Urothelium cell line (cell line): ENCODE measurements around the gene N4BP2.

Source experiments
- DNase-seq: peaks from one replicate; pipeline ENCODE4 v3.0.0; 2011; ENCODE audit warnings: low spot score, mixed read lengths
- FAIRE-seq: peaks from 2 replicates; lab custom pipeline; 2011; peaks lifted over from hg19 to GRCh38; lab: Jason Lieb, UNC

The N4BP2 gene

GRCh38 chr4:40149960-40150385 lies 93.3 kb downstream of the N4BP2 start:
- FAIRE-seq: peak; percentile 17
- peak; percentile 74 for DNase-seq

- DNase-seq (no peak), FAIRE-seq (peak; percentile 40)
Observed at GRCh38 chr4:40150932-40151331, 94.3 kb downstream of the N4BP2 start.

- FAIRE-seq (no peak), DNase-seq (no peak)
Observed at GRCh38 chr4:40152637-40153036, 96.0 kb downstream of the N4BP2 start.

- FAIRE-seq (no peak), DNase-seq (no peak)
Observed at GRCh38 chr4:40157436-40157835, 100.8 kb downstream of the N4BP2 start.

- no peak for DNase-seq
- peak; percentile 76 for FAIRE-seq
Observed at GRCh38 chr4:40160258-40160657, 103.6 kb downstream of the N4BP2 start.

- no peak for FAIRE-seq
- DNase-seq: no peak
Observed at GRCh38 chr4:40164459-40164858, 107.8 kb downstream of the N4BP2 start.

GRCh38 chr4:40165916-40166315 lies 109.3 kb downstream of the N4BP2 start:
- FAIRE-seq (no peak), DNase-seq (no peak)

- DNase-seq (no peak), FAIRE-seq (no peak)
Observed at GRCh38 chr4:40168070-40168469, 111.4 kb downstream of the N4BP2 start.

- FAIRE-seq (peak; percentile 55), DNase-seq (no peak)
Observed at GRCh38 chr4:40170588-40170987, 113.9 kb downstream of the N4BP2 start.

GRCh38 chr4:40173470-40173875 lies 116.8 kb downstream of the N4BP2 start:
- DNase-seq (no peak), FAIRE-seq (no peak)

GRCh38 chr4:40176602-40177001 lies 120.0 kb downstream of the N4BP2 start:
- FAIRE-seq (no peak), DNase-seq (no peak)

- DNase-seq: no peak
- FAIRE-seq: no peak
Observed at GRCh38 chr4:40177591-40177990, 120.9 kb downstream of the N4BP2 start.

GRCh38 chr4:40178672-40179071 lies 122.0 kb downstream of the N4BP2 start:
- no peak for FAIRE-seq
- DNase-seq: no peak

- DNase-seq (no peak), FAIRE-seq (no peak)
Observed at GRCh38 chr4:40179360-40179759, 122.7 kb downstream of the N4BP2 start.

- FAIRE-seq: no peak
Observed at GRCh38 chr4:40180356-40180755, 123.7 kb downstream of the N4BP2 start.

GRCh38 chr4:40182001-40182400 lies 125.4 kb downstream of the N4BP2 start:
- DNase-seq (no peak), FAIRE-seq (no peak)

More at GRCh38 chr4:40180356-40180755, 123.7 kb downstream of the N4BP2 start:
- no peak for DNase-seq

- FAIRE-seq (no peak), DNase-seq (no peak)
Observed at GRCh38 chr4:40182954-40183353, 126.3 kb downstream of the N4BP2 start.

- DNase-seq: no peak
- FAIRE-seq: no peak
Observed at GRCh38 chr4:40183615-40184411, 127.2 kb downstream of the N4BP2 start.

- FAIRE-seq (no peak), DNase-seq (no peak)
Observed at GRCh38 chr4:40185830-40186664, 129.4 kb downstream of the N4BP2 start.

GRCh38 chr4:40186665-40187014 lies 130.0 kb downstream of the N4BP2 start:
- FAIRE-seq: no peak

GRCh38 chr4:40187386-40187906 lies 130.8 kb downstream of the N4BP2 start:
- no peak for DNase-seq
- FAIRE-seq: no peak

More at GRCh38 chr4:40186665-40187014, 130.0 kb downstream of the N4BP2 start:
- DNase-seq: no peak

- DNase-seq: no peak
- no peak for FAIRE-seq
Observed at GRCh38 chr4:40190019-40190418, 133.4 kb downstream of the N4BP2 start.
